Measurements from ENCODE around the gene ERCC6L2. TPM values are rescaled to one million over a fixed set of nuclear protein-coding genes. Genes with fewer than 3 reads are reported as not detected.

Gene ERCC6L2
- total and polyA plus RNA-seq, 9 of the 15 experiments (the other 6 are each of a cell fraction or from before 2014, with no cell fraction given), result 7.8 to 42.8 (median 23.6) TPM

- Histone ChIP-seq H3K9me3 (replicated peaks; ENCODE audit: control insufficient read depth, insufficient read depth, low read depth, low read length) (no peaks in the 10 kb centered on the region), H3K4me1 (replicated peaks in 1 of 2; ENCODE audit: control insufficient read depth in 2 of 2, insufficient read depth in 2 of 2, low read length in 2 of 2) (no peaks in the 10 kb centered on the region), H4K20me1 (replicated peaks; ENCODE audit: control insufficient read depth, insufficient read depth, low read length) (no peaks in the 10 kb centered on the region), H2AFZ (ENCODE audit: low read depth, low read length) (no peak overlapping the region), H3K27ac (ENCODE audit: extremely low read depth, low read depth, low read length) (no peak overlapping the region), H3K79me2 (ENCODE audit: control insufficient read depth, insufficient read depth, low read length) (no peaks in the 10 kb centered on the region), H3K9ac (ENCODE audit: insufficient read depth in 1 of 2, low read depth in 2 of 2, low read length in 2 of 2) (no peak overlapping the region), H3K4me2 (ENCODE audit: insufficient read depth, low read length) (no peak overlapping the region), H3K36me3 (ENCODE audit: control insufficient read depth, insufficient read depth, low read length) (peaks cover 46% of the 10 kb centered on the region), H3K4me3 (no peak overlapping the region), H3K27me3 (ENCODE audit: control insufficient read depth in 2 of 2, insufficient read depth in 2 of 2, low read length in 2 of 2) (no peaks in the 10 kb centered on the region), H3K9me1 (ENCODE audit: control insufficient read depth, insufficient read depth, low read length) (no peaks in the 10 kb centered on the region)
- no peak for ATAC-seq
- in situ Hi-C loops (cut with MboI), result no loop called here
- no TSS peak for BruUV-seq (replicated peaks)
- no peak for FAIRE-seq
- ChIA-PET POLR2A (interaction anchor here (0.8 to 1.4 kb wide), 2 partner anchors 11 to 17 kb away, joined by 3 to 4 read pairs; no protein-coding TSS in a partner anchor), CTCF (ENCODE audit: low intra/inter-chr PET ratio) (no interaction called here)
- intact Hi-C loops (cut with micrococcal nuclease), result no loop called here
- TF ChIP-seq SMAD1 (IDR thresholded peaks at IDR 0.05; ENCODE audit: low read depth, low read length, partially characterized antibody), result no peak
- no peak for TF ChIP-seq ZNF717 (CRISPR knock-in tag; IDR thresholded peaks at IDR 0.05)
- no peak for TF ChIP-seq SP2 (IDR thresholded peaks at IDR 0.05; ENCODE audit: extremely low read depth, low read depth, low read length, poor library complexity, severe bottlenecking)
- no peak for TF ChIP-seq KDM1A (IDR thresholded peaks at IDR 0.05)
- TF ChIP-seq KAT8 (IDR thresholded peaks at IDR 0.05; ENCODE audit: low read depth), result no peak
- TF ChIP-seq BMI1 (IDR thresholded peaks at IDR 0.05; ENCODE audit: low read length), result no peak
- TF ChIP-seq DPF2 (IDR thresholded peaks at IDR 0.05), result no peak
- TF ChIP-seq EP300 (IDR thresholded peaks at IDR 0.05; ENCODE audit: low read length), result no peak
- no peak for TF ChIP-seq HOXB6 (CRISPR knock-in tag; IDR thresholded peaks at IDR 0.05; ENCODE audit: borderline replicate concordance)
- no peak for TF ChIP-seq ATF4 (CRISPR knock-in tag; IDR thresholded peaks at IDR 0.05)
- no peak for TF ChIP-seq BCL6 (CRISPR knock-in tag; IDR thresholded peaks at IDR 0.05)
- TF ChIP-seq ESRRA (IDR thresholded peaks at IDR 0.05; ENCODE audit: borderline replicate concordance, low read depth), result no peak
- TF ChIP-seq XRCC5 (IDR thresholded peaks at IDR 0.05; ENCODE audit: low read depth, low read length), result no peak
- TF ChIP-seq POLR2AphosphoS2 (IDR thresholded peaks at IDR 0.05; ENCODE audit: low read length), result no peak
- TF ChIP-seq CHD4 (IDR thresholded peaks at IDR 0.05; ENCODE audit: insufficient read depth, insufficient replicate concordance, low read depth, low read length, poor library complexity, severe bottlenecking), result no peak
- TF ChIP-seq ZNF140 (CRISPR knock-in tag; IDR thresholded peaks at IDR 0.05), result no peak
- TF ChIP-seq, protein P1, sequence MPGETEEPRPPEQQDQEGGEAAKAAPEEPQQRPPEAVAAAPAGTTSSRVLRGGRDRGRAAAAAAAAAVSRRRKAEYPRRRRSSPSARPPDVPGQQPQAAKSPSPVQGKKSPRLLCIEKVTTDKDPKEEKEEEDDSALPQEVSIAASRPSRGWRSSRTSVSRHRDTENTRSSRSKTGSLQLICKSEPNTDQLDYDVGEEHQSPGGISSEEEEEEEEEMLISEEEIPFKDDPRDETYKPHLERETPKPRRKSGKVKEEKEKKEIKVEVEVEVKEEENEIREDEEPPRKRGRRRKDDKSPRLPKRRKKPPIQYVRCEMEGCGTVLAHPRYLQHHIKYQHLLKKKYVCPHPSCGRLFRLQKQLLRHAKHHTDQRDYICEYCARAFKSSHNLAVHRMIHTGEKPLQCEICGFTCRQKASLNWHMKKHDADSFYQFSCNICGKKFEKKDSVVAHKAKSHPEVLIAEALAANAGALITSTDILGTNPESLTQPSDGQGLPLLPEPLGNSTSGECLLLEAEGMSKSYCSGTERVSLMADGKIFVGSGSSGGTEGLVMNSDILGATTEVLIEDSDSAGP (CRISPR knock-in tag; IDR thresholded peaks at IDR 0.05), result no peak
- no peak for TF ChIP-seq NEUROD1 (IDR thresholded peaks at IDR 0.05; ENCODE audit: borderline replicate concordance, low read depth, low read length, partially characterized antibody)
- DNase-seq (ENCODE audit: extremely low read depth in 1 of 4, low spot score in 3 of 4), result no peak
Measured at GRCh38 chr9:95927271-95928004, 51.9 kb downstream of the ERCC6L2 start.

Measured in K562 (cell line).